H1 (cell line): ENCODE data around the gene CALHM3.

Experiments used
- EGR1 ChIP-seq: IDR thresholded peaks from 2 replicates; pipeline ENCODE4 v1.6.1; 2011; ENCODE audit warnings: low read depth, low read length, borderline replicate concordance
- EZH2 ChIP-seq: fragments of 200-600 bp; sonication (generic); IDR thresholded peaks from 2 replicates; pipeline ENCODE4 v1.7.1; 2012; ENCODE audit warnings: low read depth, mild to moderate bottlenecking, moderate library complexity, low read length, inconsistent platforms; ENCODE audit not compliant: severe bottlenecking
- NRF1 ChIP-seq: IDR thresholded peaks from 2 replicates; pipeline ENCODE4 v1.6.1; 2011; ENCODE audit warnings: mild to moderate bottlenecking, low read depth, low read length, improper control_type of control experiment
- POLR2A ChIP-seq, 2 experiments: IDR thresholded peaks; 1 replicate in 1 of 2; 2 replicates in 1 of 2; pipeline ENCODE4 v1.6.1; 2011; ENCODE audit warnings: low read depth in 2 of 2, low read length in 2 of 2, mild to moderate bottlenecking in 2 of 2; ENCODE audit errors: control extremely low read depth in 1 of 2
- RAD21 ChIP-seq, 2 experiments: IDR thresholded peaks in 1 of 2; conservative IDR thresholded peaks in 1 of 2; 2 replicates each; pipeline ENCODE4 v1.6.1; 2011; ENCODE audit warnings: low read depth in 2 of 2, low read length in 2 of 2, improper control_type of control experiment in 1 of 2, inconsistent platforms in 1 of 2, mild to moderate bottlenecking in 1 of 2, moderate library complexity in 1 of 2
- SIRT6 ChIP-seq: IDR thresholded peaks from one replicate; pipeline ENCODE4 v1.7.1; 2012; ENCODE audit warnings: low read length, inconsistent platforms
- SP1 ChIP-seq: IDR thresholded peaks from 2 replicates; pipeline ENCODE4 v1.6.1; 2011; ENCODE audit warnings: low read depth, low read length
- TBP ChIP-seq: IDR thresholded peaks from 2 replicates; pipeline ENCODE4 v1.6.1; 2011; ENCODE audit warnings: low read depth, low read length, improper control_type of control experiment
- ZNF274 ChIP-seq: IDR thresholded peaks from 2 replicates; pipeline ENCODE4 v1.7.0; 2012; ENCODE audit warnings: low read length, borderline replicate concordance; ENCODE audit errors: extremely low read depth
- TF ChIP-seq, protein P1 (sequence below), 3 experiments: IDR thresholded peaks; 1 replicate in 2 of 3; 2 replicates in 1 of 3; pipeline versions ENCODE4 v1.5.1 to v1.6.1; 2011; ENCODE audit warnings: low read length in 3 of 3, mild to moderate bottlenecking in 3 of 3, inconsistent platforms in 2 of 3, low read depth in 1 of 3, moderate library complexity in 1 of 3; ENCODE audit not compliant: insufficient read depth in 1 of 3; ENCODE audit errors: control extremely low read depth in 1 of 3

- TF ChIP-seq POLR2A (IDR thresholded peaks at IDR 0.05; ENCODE audit: control extremely low read depth in 1 of 2, low read depth in 2 of 2, low read length in 2 of 2) (no peak), SIRT6 (no peak), RAD21 (IDR thresholded peaks at IDR 0.05 in 1 of 2, conservative IDR thresholded peaks at IDR 0.05 in 1 of 2; ENCODE audit: low read depth in 2 of 2, low read length in 2 of 2) (no peak), SP1 (no peak), EGR1 (no peak), ZNF274 (no peak), TBP (no peak), EZH2 (no peak), NRF1 (no peak)
- TF ChIP-seq, protein P1, sequence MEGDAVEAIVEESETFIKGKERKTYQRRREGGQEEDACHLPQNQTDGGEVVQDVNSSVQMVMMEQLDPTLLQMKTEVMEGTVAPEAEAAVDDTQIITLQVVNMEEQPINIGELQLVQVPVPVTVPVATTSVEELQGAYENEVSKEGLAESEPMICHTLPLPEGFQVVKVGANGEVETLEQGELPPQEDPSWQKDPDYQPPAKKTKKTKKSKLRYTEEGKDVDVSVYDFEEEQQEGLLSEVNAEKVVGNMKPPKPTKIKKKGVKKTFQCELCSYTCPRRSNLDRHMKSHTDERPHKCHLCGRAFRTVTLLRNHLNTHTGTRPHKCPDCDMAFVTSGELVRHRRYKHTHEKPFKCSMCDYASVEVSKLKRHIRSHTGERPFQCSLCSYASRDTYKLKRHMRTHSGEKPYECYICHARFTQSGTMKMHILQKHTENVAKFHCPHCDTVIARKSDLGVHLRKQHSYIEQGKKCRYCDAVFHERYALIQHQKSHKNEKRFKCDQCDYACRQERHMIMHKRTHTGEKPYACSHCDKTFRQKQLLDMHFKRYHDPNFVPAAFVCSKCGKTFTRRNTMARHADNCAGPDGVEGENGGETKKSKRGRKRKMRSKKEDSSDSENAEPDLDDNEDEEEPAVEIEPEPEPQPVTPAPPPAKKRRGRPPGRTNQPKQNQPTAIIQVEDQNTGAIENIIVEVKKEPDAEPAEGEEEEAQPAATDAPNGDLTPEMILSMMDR (IDR thresholded peaks at IDR 0.05; ENCODE audit: control extremely low read depth in 1 of 3, insufficient read depth in 1 of 3, low read depth in 1 of 3, low read length in 3 of 3), result no peak
Observed at GRCh38 chr10:103455235-103455634, 23.8 kb downstream of the CALHM3 start.
